Kidney (tissue), 14 donors: ENCODE measurements around the gene SERPINA3. TPM values are rescaled to one million over a fixed set of nuclear protein-coding genes. Genes with fewer than 3 reads are reported as not detected.

Source experiments
- DNase-seq, 5 donors: peaks; one replicate each; pipeline ENCODE4 v3.0.0-alpha.2; 2013 to 2020
- FAIRE-seq: peaks from 2 replicates; lab custom pipeline; 2012; peaks lifted over from hg19 to GRCh38; lab: Jason Lieb, UNC
- H3K27ac ChIP-seq, 2 donors: one replicate each; pipeline ENCODE4 v1.7.0; 2013; ENCODE audit warnings: low read depth in 2 of 2, low read length in 2 of 2, inconsistent platforms in 1 of 2
- H3K27me3 ChIP-seq: one replicate; pipeline ENCODE4 v1.7.1; 2013; ENCODE audit warnings: low read length, inconsistent platforms; ENCODE audit not compliant: control insufficient read depth, insufficient read depth
- H3K36me3 ChIP-seq, 3 donors: one replicate each; pipeline versions ENCODE4 v1.7.0 to v1.7.1; 2013; ENCODE audit warnings: low read length in 3 of 3, control low read depth in 1 of 3, inconsistent platforms in 1 of 3; ENCODE audit not compliant: insufficient read depth in 3 of 3, control insufficient read depth in 2 of 3
- H3K4me1 ChIP-seq, 3 donors: one replicate each; pipeline versions ENCODE4 v1.7.0 to v1.7.1; 2013; ENCODE audit warnings: low read length in 3 of 3, inconsistent platforms in 1 of 3, low read depth in 1 of 3; ENCODE audit not compliant: control insufficient read depth in 2 of 3, insufficient read depth in 2 of 3
- H3K4me3 ChIP-seq, 3 donors: one replicate each; pipeline versions ENCODE4 v1.7.0 to v1.8.1; 2013; ENCODE audit warnings: low read length in 3 of 3, control low read depth in 1 of 3, inconsistent platforms in 1 of 3
- H3K9ac ChIP-seq, 3 donors: one replicate each; pipeline versions ENCODE4 v1.7.0 to v1.7.1; 2013; ENCODE audit warnings: low read length in 3 of 3, control low read depth in 1 of 3, inconsistent platforms in 1 of 3
- H3K9me3 ChIP-seq, 3 donors: one replicate each; pipeline versions ENCODE4 v1.7.0 to v1.7.1; 2013; ENCODE audit warnings: low read length in 3 of 3, control low read depth in 1 of 3, inconsistent platforms in 1 of 3; ENCODE audit not compliant: control insufficient read depth in 2 of 3, insufficient read depth in 1 of 3
- CTCF ChIP-seq: IDR thresholded peaks from 3 replicates; pipeline ENCODE4 v1.5.1; 2012; ENCODE audit warnings: mild to moderate bottlenecking, moderate library complexity, borderline replicate concordance; ENCODE audit not compliant: insufficient read depth; ENCODE audit errors: extremely low read depth
- intact Hi-C: fragments of 100-400 bp; cut with DNase I; formaldehyde crosslinking; loops from one replicate; pipeline ENCODE4 v1.11.1; 2022
- polyA plus RNA-seq: library from polyadenylated mRNA; stranded (reverse); fragments of 350-450 nt; fragmentation: Illumina TruSeq; extraction: RNeasy Lipid Tissue Mini Kit (QIAGEN cat#74804); gene quantifications from one replicate; pipeline ENCODE4 v1.2.3, GENCODE V29; 2014; ENCODE audit warnings: low read depth, low replicate concordance; ENCODE audit not compliant: insufficient read depth
- total RNA-seq: library from RNA; stranded (reverse); fragmentation: NEBNext Ultra II Directional; extraction: Animal tissue kit (Norgen Biotek cat#: 25700); gene quantifications from one replicate; pipeline ENCODE4 v1.2.1, GENCODE V29; 2021
- donor health status: control.
- donor health status: control.
- donor health status: control.
- donor health status: control.
- donor health status: control.
- donor health status: DM: yes; HTN: yes; CAD: no.
- donor health status: Normal renal cell carcinoma (clear cell type).

Gene SERPINA3
- total and polyA plus RNA-seq, 2 donors from 2014 or later = 786 to 1,762 TPM

- no peak overlapping the region for H3K4me3 ChIP-seq
- no peaks in the 10 kb centered on the region for H3K27me3 ChIP-seq
- H3K4me1 ChIP-seq = no peaks in the 10 kb centered on the region
- FAIRE-seq (no peak), DNase-seq (no peak)
- TF ChIP-seq CTCF = no peak
- no peak overlapping the region for H3K9ac ChIP-seq
- intact Hi-C loops = no loop called here
- no peak overlapping the region for H3K27ac ChIP-seq
- H3K36me3 ChIP-seq = no peaks in the 10 kb centered on the region
- no peaks in the 10 kb centered on the region for H3K9me3 ChIP-seq
These were observed 13.1 kb downstream of the SERPINA3 start for GRCh38 chr14:94625353-94625635.

- FAIRE-seq = no peak
- intact Hi-C loops = no loop called here
- Histone ChIP-seq H3K27ac (no peak overlapping the region), H3K4me3 (no peak overlapping the region), H3K4me1 (no peaks in the 10 kb centered on the region), H3K9ac (no peak overlapping the region), H3K27me3 (no peaks in the 10 kb centered on the region), H3K36me3 (no peaks in the 10 kb centered on the region), H3K9me3 (no peaks in the 10 kb centered on the region)
- TF ChIP-seq CTCF = no peak
- no peak for DNase-seq
These were observed 16.4 kb downstream of the SERPINA3 start for GRCh38 chr14:94628578-94628977.

- H3K36me3 ChIP-seq = no peaks in the 10 kb centered on the region
- DNase-seq (no peak), FAIRE-seq (no peak)
- H3K27me3 ChIP-seq = no peaks in the 10 kb centered on the region
- no peak overlapping the region for H3K9ac ChIP-seq
- H3K4me1 ChIP-seq = no peaks in the 10 kb centered on the region
- no peaks in the 10 kb centered on the region for H3K9me3 ChIP-seq
- no peak for TF ChIP-seq CTCF
- no peak overlapping the region for H3K4me3 ChIP-seq
- H3K27ac ChIP-seq = no peak overlapping the region
- intact Hi-C loops = no loop called here
These were observed 18.2 kb downstream of the SERPINA3 start for GRCh38 chr14:94630396-94630795.

- intact Hi-C loops = no loop called here
- DNase-seq = no peak
- H3K27ac ChIP-seq = no peak overlapping the region
- no peaks in the 10 kb centered on the region for H3K9me3 ChIP-seq
- no peak overlapping the region for H3K9ac ChIP-seq
- no peak overlapping the region for H3K4me3 ChIP-seq
- no peaks in the 10 kb centered on the region for H3K4me1 ChIP-seq
- H3K27me3 ChIP-seq = no peaks in the 10 kb centered on the region
- TF ChIP-seq CTCF = no peak
- H3K36me3 ChIP-seq = no peaks in the 10 kb centered on the region
- no peak for FAIRE-seq
These were observed 18.9 kb downstream of the SERPINA3 start for GRCh38 chr14:94631050-94631449.
